Gastrocnemius medialis (tissue), 4 donors: ENCODE measurements around the gene CFAP97D1.

ENCODE experiments used
- CTCF ChIP-seq, 5 experiments: fragments of 450-650 bp in 3 of 5; fragments of 200-600 bp in 2 of 5; sonication (generic) in 2 of 5; IDR thresholded peaks in 4 of 5; conservative IDR thresholded peaks in 1 of 5; 1 replicate in 4 of 5; 2 replicates in 1 of 5; pipeline ENCODE4 v1.5.1; 2016 to 2019; ENCODE audit warnings: antibody characterized with exemption in 5 of 5, mild to moderate bottlenecking in 3 of 5, moderate library complexity in 3 of 5
- POLR2A ChIP-seq, 2 donors: fragments of 450-650 bp; IDR thresholded peaks; one replicate each; pipeline ENCODE4 v1.6.1; 2017; ENCODE audit warnings: antibody characterized with exemption in 2 of 2, mild to moderate bottlenecking in 2 of 2, moderate library complexity in 2 of 2

- TF ChIP-seq POLR2A (IDR thresholded peaks at IDR 0.05) (no peak), CTCF (IDR thresholded peaks at IDR 0.05 in 4 of 5, conservative IDR thresholded peaks at IDR 0.05 in 1 of 5) (no peak)
These were observed 9.3 kb upstream of the CFAP97D1 start for GRCh38 chr17:43770957-43771356.
